Measurements from ENCODE around the gene NUP210L.
"Not testable (repeated sequence)": the region's sequence is repeated elsewhere in the genome, so short reads cannot be mapped to it uniquely, and the experiment has no call there.

The NUP210L gene

DNA sequence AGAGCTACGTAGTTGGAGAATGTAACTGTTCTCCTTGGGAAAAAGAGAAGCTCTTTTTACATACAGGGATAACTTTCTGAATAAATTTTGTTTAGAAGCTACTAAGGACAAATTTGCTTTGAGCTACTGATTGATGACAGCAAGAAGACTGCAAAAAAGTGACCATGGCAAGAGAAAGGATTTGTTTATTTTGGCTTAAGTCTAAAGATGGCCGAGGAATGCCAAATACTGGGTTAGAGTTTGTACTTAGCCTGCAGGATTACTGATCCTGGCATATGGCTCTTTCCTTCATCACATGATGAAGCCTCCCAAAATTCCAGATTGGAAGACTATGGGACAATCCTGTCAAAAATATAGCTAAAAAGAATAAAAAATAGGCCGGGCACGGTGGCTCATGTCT, 135.6 kb downstream of the NUP210L start:
- Histone ChIP-seq H3K27me3 (ENCODE audit: insufficient read depth, poor library complexity, severe bottlenecking) (no peaks in the 10 kb centered on the region), H3K4me3 (replicated peaks; ENCODE audit: insufficient read depth, low read length) (no peak overlapping the region), H3K27ac (replicated peaks) (no peak overlapping the region)
- TF ChIP-seq GABPA (IDR thresholded peaks at IDR 0.05; ENCODE audit: low read depth) (no peak), SPI1 (IDR thresholded peaks at IDR 0.05; ENCODE audit: borderline replicate concordance, low read depth) (no peak), POLR2AphosphoS5 (IDR thresholded peaks at IDR 0.05; ENCODE audit: low read depth) (no peak)
- TF ChIP-seq, protein P1, sequence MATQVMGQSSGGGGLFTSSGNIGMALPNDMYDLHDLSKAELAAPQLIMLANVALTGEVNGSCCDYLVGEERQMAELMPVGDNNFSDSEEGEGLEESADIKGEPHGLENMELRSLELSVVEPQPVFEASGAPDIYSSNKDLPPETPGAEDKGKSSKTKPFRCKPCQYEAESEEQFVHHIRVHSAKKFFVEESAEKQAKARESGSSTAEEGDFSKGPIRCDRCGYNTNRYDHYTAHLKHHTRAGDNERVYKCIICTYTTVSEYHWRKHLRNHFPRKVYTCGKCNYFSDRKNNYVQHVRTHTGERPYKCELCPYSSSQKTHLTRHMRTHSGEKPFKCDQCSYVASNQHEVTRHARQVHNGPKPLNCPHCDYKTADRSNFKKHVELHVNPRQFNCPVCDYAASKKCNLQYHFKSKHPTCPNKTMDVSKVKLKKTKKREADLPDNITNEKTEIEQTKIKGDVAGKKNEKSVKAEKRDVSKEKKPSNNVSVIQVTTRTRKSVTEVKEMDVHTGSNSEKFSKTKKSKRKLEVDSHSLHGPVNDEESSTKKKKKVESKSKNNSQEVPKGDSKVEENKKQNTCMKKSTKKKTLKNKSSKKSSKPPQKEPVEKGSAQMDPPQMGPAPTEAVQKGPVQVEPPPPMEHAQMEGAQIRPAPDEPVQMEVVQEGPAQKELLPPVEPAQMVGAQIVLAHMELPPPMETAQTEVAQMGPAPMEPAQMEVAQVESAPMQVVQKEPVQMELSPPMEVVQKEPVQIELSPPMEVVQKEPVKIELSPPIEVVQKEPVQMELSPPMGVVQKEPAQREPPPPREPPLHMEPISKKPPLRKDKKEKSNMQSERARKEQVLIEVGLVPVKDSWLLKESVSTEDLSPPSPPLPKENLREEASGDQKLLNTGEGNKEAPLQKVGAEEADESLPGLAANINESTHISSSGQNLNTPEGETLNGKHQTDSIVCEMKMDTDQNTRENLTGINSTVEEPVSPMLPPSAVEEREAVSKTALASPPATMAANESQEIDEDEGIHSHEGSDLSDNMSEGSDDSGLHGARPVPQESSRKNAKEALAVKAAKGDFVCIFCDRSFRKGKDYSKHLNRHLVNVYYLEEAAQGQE (IDR thresholded peaks at IDR 0.05; ENCODE audit: insufficient replicate concordance, low read depth) = no peak
- TF ChIP-seq, protein P2, sequence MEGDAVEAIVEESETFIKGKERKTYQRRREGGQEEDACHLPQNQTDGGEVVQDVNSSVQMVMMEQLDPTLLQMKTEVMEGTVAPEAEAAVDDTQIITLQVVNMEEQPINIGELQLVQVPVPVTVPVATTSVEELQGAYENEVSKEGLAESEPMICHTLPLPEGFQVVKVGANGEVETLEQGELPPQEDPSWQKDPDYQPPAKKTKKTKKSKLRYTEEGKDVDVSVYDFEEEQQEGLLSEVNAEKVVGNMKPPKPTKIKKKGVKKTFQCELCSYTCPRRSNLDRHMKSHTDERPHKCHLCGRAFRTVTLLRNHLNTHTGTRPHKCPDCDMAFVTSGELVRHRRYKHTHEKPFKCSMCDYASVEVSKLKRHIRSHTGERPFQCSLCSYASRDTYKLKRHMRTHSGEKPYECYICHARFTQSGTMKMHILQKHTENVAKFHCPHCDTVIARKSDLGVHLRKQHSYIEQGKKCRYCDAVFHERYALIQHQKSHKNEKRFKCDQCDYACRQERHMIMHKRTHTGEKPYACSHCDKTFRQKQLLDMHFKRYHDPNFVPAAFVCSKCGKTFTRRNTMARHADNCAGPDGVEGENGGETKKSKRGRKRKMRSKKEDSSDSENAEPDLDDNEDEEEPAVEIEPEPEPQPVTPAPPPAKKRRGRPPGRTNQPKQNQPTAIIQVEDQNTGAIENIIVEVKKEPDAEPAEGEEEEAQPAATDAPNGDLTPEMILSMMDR (IDR thresholded peaks at IDR 0.05; ENCODE audit: insufficient read depth, low read length) = no peak
- DNase-seq (ENCODE audit: low read depth in 1 of 2, low spot score in 1 of 2) = no peak

DNA sequence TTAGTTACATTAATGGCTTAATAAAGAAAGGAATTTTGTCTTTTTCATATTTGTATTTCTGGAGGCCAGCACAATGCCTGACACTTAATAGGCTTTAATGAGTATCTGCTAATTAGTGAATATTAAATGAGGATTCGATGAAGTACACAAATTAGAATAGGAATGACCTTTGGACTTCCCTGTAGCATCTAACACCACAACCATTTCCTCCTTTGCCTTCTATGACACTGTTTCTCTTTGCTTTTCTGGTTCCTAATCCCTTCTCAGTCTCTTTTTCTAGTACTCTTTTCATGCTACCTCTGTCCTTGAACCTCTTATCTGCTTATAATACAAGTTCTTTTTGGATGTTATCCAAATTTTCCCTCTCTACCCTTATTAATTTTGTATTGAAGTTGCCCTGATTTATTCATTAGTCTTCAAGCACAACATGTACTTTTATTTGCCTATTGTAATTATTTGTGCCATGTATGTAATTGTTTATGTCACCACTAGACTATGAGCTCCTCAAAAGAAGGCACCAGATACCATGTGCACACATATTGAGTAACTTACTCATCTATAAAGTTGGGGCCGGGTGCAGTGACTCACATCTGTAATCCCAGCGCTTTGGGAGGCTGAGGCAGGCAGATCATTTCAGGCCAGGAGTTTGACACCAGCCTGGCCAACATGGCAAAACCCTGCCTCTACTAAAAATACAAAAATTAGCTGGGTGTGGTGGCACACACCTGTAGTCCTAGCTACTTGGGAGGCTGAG, 140.5 kb downstream of the NUP210L start:
- DNase-seq (ENCODE audit: low read depth in 1 of 2, low spot score in 1 of 2) = no peak
- Histone ChIP-seq H3K27me3 (ENCODE audit: insufficient read depth, poor library complexity, severe bottlenecking) (no peaks in the 10 kb centered on the region), H3K27ac (replicated peaks) (no peak overlapping the region), H3K4me3 (replicated peaks; ENCODE audit: insufficient read depth, low read length) (no peak overlapping the region)
- TF ChIP-seq, protein P1 (IDR thresholded peaks at IDR 0.05; ENCODE audit: insufficient replicate concordance, low read depth) = no peak
- TF ChIP-seq, protein P2 (IDR thresholded peaks at IDR 0.05; ENCODE audit: insufficient read depth, low read length) = no peak
- TF ChIP-seq SPI1 (IDR thresholded peaks at IDR 0.05; ENCODE audit: borderline replicate concordance, low read depth) = no peak
- TF ChIP-seq GABPA (IDR thresholded peaks at IDR 0.05; ENCODE audit: low read depth) = no peak
- no peak for TF ChIP-seq POLR2AphosphoS5 (IDR thresholded peaks at IDR 0.05; ENCODE audit: low read depth)

DNA sequence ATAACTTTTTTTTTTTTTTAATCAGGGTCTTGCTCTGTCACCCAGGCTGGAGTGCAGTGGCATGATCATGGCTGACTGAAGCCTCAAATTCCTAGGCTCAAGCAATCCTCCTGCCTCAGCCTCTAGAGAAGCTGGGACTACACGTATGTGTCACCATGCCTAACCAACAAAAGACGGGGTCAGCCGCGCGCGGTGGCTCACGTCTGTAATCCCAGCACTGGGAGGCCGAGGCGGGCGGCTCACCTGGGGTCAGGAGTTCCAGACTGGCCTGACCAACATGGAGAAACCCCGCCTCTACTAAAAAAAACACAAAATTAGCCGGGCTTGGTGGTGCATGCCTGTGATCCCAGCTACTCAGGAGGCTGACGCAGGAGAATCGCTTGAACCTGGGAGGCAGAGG, 142.3 kb downstream of the NUP210L start:
- not testable (repeated sequence) for H3K27ac ChIP-seq (replicated peaks); H3K27me3 ChIP-seq (ENCODE audit: insufficient read depth, poor library complexity, severe bottlenecking); H3K4me3 ChIP-seq (replicated peaks; ENCODE audit: insufficient read depth, low read length); DNase-seq (ENCODE audit: low read depth in 1 of 2, low spot score in 1 of 2)

DNA sequence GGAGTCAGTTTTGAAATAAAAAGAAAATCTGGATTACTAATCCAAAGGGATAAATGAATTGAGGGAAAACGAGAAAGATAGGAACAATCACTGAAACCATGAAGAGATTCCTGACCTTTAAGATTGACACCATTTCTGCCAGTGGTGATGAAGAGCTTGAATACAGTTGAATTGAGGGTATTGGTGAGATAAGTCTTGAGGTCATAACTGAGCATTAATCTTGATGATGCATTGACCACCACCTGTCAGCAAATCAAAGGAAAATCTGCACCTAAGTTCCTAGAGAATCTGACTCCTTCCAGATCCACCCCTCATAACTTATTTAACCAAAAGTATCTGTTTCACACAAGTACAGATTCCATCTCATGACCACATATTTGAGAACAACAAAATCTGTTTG, 142.7 kb downstream of the NUP210L start:
- TF ChIP-seq GABPA (IDR thresholded peaks at IDR 0.05; ENCODE audit: low read depth) (no peak), POLR2AphosphoS5 (IDR thresholded peaks at IDR 0.05; ENCODE audit: low read depth) (no peak), SPI1 (IDR thresholded peaks at IDR 0.05; ENCODE audit: borderline replicate concordance, low read depth) (no peak)
- TF ChIP-seq, protein P1 (IDR thresholded peaks at IDR 0.05; ENCODE audit: insufficient replicate concordance, low read depth) = no peak
- TF ChIP-seq, protein P2 (IDR thresholded peaks at IDR 0.05; ENCODE audit: insufficient read depth, low read length) = no peak
- Histone ChIP-seq H3K27me3 (ENCODE audit: insufficient read depth, poor library complexity, severe bottlenecking) (no peaks in the 10 kb centered on the region), H3K4me3 (replicated peaks; ENCODE audit: insufficient read depth, low read length) (no peak overlapping the region), H3K27ac (replicated peaks) (no peak overlapping the region)
- no peak for DNase-seq (ENCODE audit: low read depth in 1 of 2, low spot score in 1 of 2)
